K562 (cell line): ENCODE measurements around the gene NMRK1. TPM values are rescaled to one million over a fixed set of nuclear protein-coding genes. Genes with fewer than 3 reads are reported as not detected.

Experiments used
- ATAC-seq: fragments of 200-7000 bp; cut with Tn5 transposase; 3 replicates; pipeline ENCODE4 v1.9.1; 2020; ENCODE audit warnings: moderate library complexity
- BruUV-seq: library from RNA; stranded (reverse); fragments of 400-500 nt; replicated peaks from 2 replicates; lab custom pipeline; 2021; lab: Mats Ljungman, UMichigan
- CTCF ChIA-PET: fragments of 300-600 bp; formaldehyde crosslinking; extraction: SDS; loops from one replicate; lab custom pipeline; 2021; ENCODE audit warnings: low intra/inter-chr PET ratio; lab: Yijun Ruan, JAX
- POLR2A ChIA-PET: fragments of 300-600, 350-650 bp; sonication (Branson Sonifier 250); formaldehyde crosslinking; extraction: SDS; loops from one replicate; lab custom pipeline; 2021; ENCODE audit warnings: antibody characterized with exemption, inconsistent platforms; lab: Yijun Ruan, JAX
- DNase-seq, 4 experiments: peaks; one replicate each; pipeline versions ENCODE4 v3.0.0 to v3.0.0-alpha.2; 2011 to 2018; ENCODE audit warnings: low spot score in 3 of 4, mixed read lengths in 3 of 4; ENCODE audit errors: extremely low read depth in 1 of 4
- FAIRE-seq: peaks from 2 replicates; lab custom pipeline; 2011; peaks lifted over from hg19 to GRCh38; lab: Jason Lieb, UNC
- H2AFZ ChIP-seq: 2 replicates; pipeline ENCODE4 v1.6.0; 2011; ENCODE audit warnings: low read depth, low read length, control low read depth, inconsistent platforms
- H3K27ac ChIP-seq: fragments of 200-600 bp; 3 replicates; pipeline ENCODE4 v1.8.0; 2011; ENCODE audit warnings: low read depth, mild to moderate bottlenecking, control low read depth, inconsistent platforms, low read length, moderate library complexity, mixed read lengths; ENCODE audit errors: extremely low read depth
- H3K27me3 ChIP-seq, 2 experiments: fragments of 300-600 bp in 1 of 2; 2 replicates in 1 of 2; 3 replicates in 1 of 2; pipeline versions ENCODE4 v1.6.0 to v1.8.0; 2011; ENCODE audit warnings: inconsistent platforms in 2 of 2, low read length in 2 of 2, mild to moderate bottlenecking in 1 of 2, mixed read lengths in 1 of 2, moderate library complexity in 1 of 2; ENCODE audit not compliant: control insufficient read depth in 2 of 2, insufficient read depth in 2 of 2
- H3K36me3 ChIP-seq: fragments of 300-600 bp; 3 replicates; pipeline ENCODE4 v1.8.0; 2011; ENCODE audit warnings: mild to moderate bottlenecking, low read length, inconsistent platforms; ENCODE audit not compliant: control insufficient read depth, insufficient read depth
- H3K4me1 ChIP-seq, 2 experiments: fragments of 200-600 bp in 1 of 2; replicated peaks in 1 of 2; 2 replicates in 1 of 2; 3 replicates in 1 of 2; pipeline versions ENCODE4 v1.5.1 to v1.8.0; 2011; ENCODE audit warnings: inconsistent platforms in 2 of 2, low read length in 2 of 2, mild to moderate bottlenecking in 1 of 2, mixed read lengths in 1 of 2, moderate library complexity in 1 of 2; ENCODE audit not compliant: control insufficient read depth in 2 of 2, insufficient read depth in 2 of 2
- H3K4me2 ChIP-seq: 2 replicates; pipeline ENCODE4 v1.6.1; 2011; ENCODE audit warnings: low read length, control low read depth, inconsistent platforms, mixed read lengths; ENCODE audit not compliant: insufficient read depth
- H3K4me3 ChIP-seq: fragments of 200-600 bp; sonication (generic), shearing (Covaris generic); 2 replicates; pipeline ENCODE4 v1.5.1; 2016; ENCODE audit warnings: control low read depth, inconsistent platforms
- H3K79me2 ChIP-seq: fragments of 200-600 bp; 3 replicates; pipeline ENCODE4 v1.8.0; 2011; ENCODE audit warnings: low read length, inconsistent platforms; ENCODE audit not compliant: control insufficient read depth, insufficient read depth
- H3K9ac ChIP-seq, 2 experiments: 2 replicates each; pipeline versions ENCODE4 v1.6.0 to v1.6.1; 2011; ENCODE audit warnings: low read depth in 2 of 2, low read length in 2 of 2, control low read depth in 1 of 2, inconsistent platforms in 1 of 2, mild to moderate bottlenecking in 1 of 2, mixed read lengths in 1 of 2; ENCODE audit not compliant: insufficient read depth in 1 of 2
- H3K9me1 ChIP-seq: one replicate; pipeline ENCODE4 v1.6.0; 2011; ENCODE audit warnings: inconsistent platforms, mild to moderate bottlenecking, low read length, moderate library complexity; ENCODE audit not compliant: control insufficient read depth, insufficient read depth
- H3K9me3 ChIP-seq: replicated peaks from 2 replicates; pipeline ENCODE4 v1.5.1; 2011; ENCODE audit warnings: low read depth, low read length, inconsistent platforms; ENCODE audit not compliant: control insufficient read depth, insufficient read depth
- H4K20me1 ChIP-seq: replicated peaks from 2 replicates; pipeline ENCODE4 v1.6.1; 2011; ENCODE audit warnings: low read length, inconsistent platforms, mixed read lengths; ENCODE audit not compliant: control insufficient read depth, insufficient read depth
- CUX1 ChIP-seq: fragments of 200-800 bp; sonication (Bioruptor generic); IDR thresholded peaks from 2 replicates; pipeline ENCODE4 v1.6.1; 2016; ENCODE audit warnings: missing genetic modification characterization, missing compliant biosample characterization
- DPF2 ChIP-seq: fragments of 450-650 bp; IDR thresholded peaks from 2 replicates; pipeline ENCODE4 v1.6.1; 2016
- EHMT2 ChIP-seq: fragments of 450-650 bp; IDR thresholded peaks from 2 replicates; pipeline ENCODE4 v1.6.1; 2018; ENCODE audit warnings: antibody characterized with exemption
- GATAD2A ChIP-seq: fragments of 450-650 bp; IDR thresholded peaks from 2 replicates; pipeline ENCODE4 v1.6.1; 2017
- ILF3 ChIP-seq: fragments of 450-650 bp; IDR thresholded peaks from 2 replicates; pipeline ENCODE4 v1.6.1; 2018; ENCODE audit warnings: antibody characterized with exemption, mild to moderate bottlenecking, moderate library complexity, borderline replicate concordance
- MBD1 ChIP-seq: fragments of 250-450 bp; sonication (Bioruptor Pico); IDR thresholded peaks from 2 replicates; pipeline ENCODE4 v1.8.0; 2022; ENCODE audit warnings: inconsistent platforms
- NKRF ChIP-seq: fragments of 450-650 bp; IDR thresholded peaks from 2 replicates; pipeline ENCODE4 v1.6.1; 2016; ENCODE audit warnings: borderline replicate concordance
- NR1H2 ChIP-seq: sonication (generic); formaldehyde crosslinking; IDR thresholded peaks from 2 replicates; pipeline ENCODE4 v1.4.0; 2020; ENCODE audit warnings: mild to moderate bottlenecking, missing genetic modification reagents
- RBM25 ChIP-seq: fragments of 200-400 bp; formaldehyde crosslinking; IDR thresholded peaks from 2 replicates; pipeline ENCODE4 v1.6.1; 2018; ENCODE audit warnings: low read length, low read depth, moderate library complexity; ENCODE audit not compliant: severe bottlenecking
- ZHX1 ChIP-seq: fragments of 150-350 bp; conservative IDR thresholded peaks from 2 replicates; pipeline ENCODE4 v1.6.1; 2014; ENCODE audit warnings: low read length
- ZSCAN32 ChIP-seq: fragments of 450-650 bp; formaldehyde crosslinking; IDR thresholded peaks from 2 replicates; pipeline ENCODE4 v1.4.0; 2020; ENCODE audit warnings: mild to moderate bottlenecking, moderate library complexity
- WGBS: fragments of 100-300 bp; shearing (Covaris generic); methylation state at CpG from one replicate; pipeline ENCODE4 v1.1.6; 2016; ENCODE audit warnings: low coverage, mixed read lengths; ENCODE audit not compliant: insufficient coverage; ENCODE audit errors: missing lambda C conversion rate; 5-methylcytosine and 5-hydroxymethylcytosine counted together
- in situ Hi-C: fragments of 300-500 bp; cut with MboI; formaldehyde crosslinking; loops from 4 replicates; pipeline ENCODE4 v1.15.0; 2018; ENCODE audit warnings: inconsistent platforms, mixed read lengths
- intact Hi-C: fragments of 100-400 bp; cut with micrococcal nuclease; formaldehyde crosslinking; loops from 2 replicates; pipeline ENCODE4 v1.14.2; 2022
- polyA plus RNA-seq, 8 experiments: library from polyadenylated mRNA; depleted of rRNA in 4 of 8; stranded (reverse) in 5 of 8; unstranded in 3 of 8; fragments of >200 nt; fragmentation: Nextera tagmentation in 2 of 8; fragmentation: Illumina TruSeq in 1 of 8; extraction: Ambion mirVana in 2 of 8; extraction: Trizol in 1 of 8; gene quantifications; 2 replicates each; pipeline versions ENCODE4 v1.2.1 to v1.2.3, GENCODE V29; 2011 to 2014; ENCODE audit warnings: inconsistent platforms in 1 of 8, missing spikeins in 1 of 8
- total RNA-seq, 7 experiments: library from RNA; depleted of rRNA in 6 of 7; stranded (reverse); fragments of >200 nt in 6 of 7; fragmentation: Illumina TruSeq in 2 of 7; extraction: Trizol in 2 of 7; gene quantifications; 2 replicates each; pipeline versions ENCODE4 v1.2.1 to v1.2.3, GENCODE V29; 2011 to 2021; ENCODE audit warnings: low replicate concordance in 1 of 7

NMRK1 gene
- total and polyA plus RNA-seq, 9 of the 15 experiments (the other 6 are each of a cell fraction or from before 2014, with no cell fraction given) = 1.1 to 3.5 (median 1.7) TPM

- in situ Hi-C loops = no loop called here
- Histone ChIP-seq H3K79me2 (no peaks in the 10 kb centered on the region), H3K9me3 (no peaks in the 10 kb centered on the region), H3K36me3 (no peaks in the 10 kb centered on the region), H3K4me3 (no peak overlapping the region), H3K9me1 (no peaks in the 10 kb centered on the region), H4K20me1 (no peaks in the 10 kb centered on the region), H3K4me1 (no peaks in the 10 kb centered on the region), H2AFZ (no peak overlapping the region), H3K27ac (no peak overlapping the region), H3K27me3 (no peaks in the 10 kb centered on the region), H3K9ac (no peak overlapping the region), H3K4me2 (no peak overlapping the region)
- no TSS peak for BruUV-seq
- FAIRE-seq (no peak), ATAC-seq (no peak), DNase-seq (no peak)
- POLR2A ChIA-PET = no interaction called here
- 93% methylated on average over 2 of the region's 6 CpGs for WGBS
- CTCF ChIA-PET = interaction anchor here (0.6 kb wide), 1 partner anchor 17 kb away, joined by 3 read pairs; no protein-coding TSS in a partner anchor
- intact Hi-C loops = no loop called here
- TF ChIP-seq NR1H2 (CRISPR knock-in tag) (no peak), RBM25 (no peak), CUX1 (CRISPR knock-in tag) (no peak), NKRF (no peak), DPF2 (no peak), ZHX1 (no peak), GATAD2A (no peak), MBD1 (CRISPR knock-in tag) (no peak), EHMT2 (no peak), ZSCAN32 (CRISPR knock-in tag) (no peak), ILF3 (no peak)
Observed at GRCh38 chr9:75106857-75107256, 18.9 kb upstream of the NMRK1 start.
